HepG2 (cell line): Measurements from ENCODE around the gene DLL4. TPM values are rescaled to one million over a fixed set of nuclear protein-coding genes. Genes with fewer than 3 reads are reported as not detected.

Source experiments
- ADNP ChIP-seq: sonication (generic); formaldehyde crosslinking; IDR thresholded peaks from 2 replicates; pipeline ENCODE4 v1.4.0; 2020; ENCODE audit warnings: missing genetic modification reagents
- CENPX ChIP-seq: sonication (generic); formaldehyde crosslinking; IDR thresholded peaks from 2 replicates; pipeline ENCODE4 v1.9.0; 2021; ENCODE audit warnings: mild to moderate bottlenecking, missing genetic modification reagents, moderate library complexity
- DNMT3B ChIP-seq: conservative IDR thresholded peaks from 2 replicates; pipeline ENCODE4 v1.6.1; 2016; ENCODE audit warnings: missing biosample characterization, control low read depth
- MAX ChIP-seq: IDR thresholded peaks from 2 replicates; pipeline ENCODE4 v1.6.1; 2012; ENCODE audit warnings: inconsistent platforms
- MED1 ChIP-seq: sonication (generic); formaldehyde crosslinking; IDR thresholded peaks from 2 replicates; pipeline ENCODE4 v1.4.0; 2020; ENCODE audit warnings: missing genetic modification reagents
- MED8 ChIP-seq: sonication (generic); formaldehyde crosslinking; IDR thresholded peaks from 2 replicates; pipeline ENCODE4 v1.8.1; 2023; ENCODE audit warnings: mild to moderate bottlenecking, missing genetic modification reagents; ENCODE audit not compliant: insufficient replicate concordance
- MLLT10 ChIP-seq: sonication (generic); formaldehyde crosslinking; IDR thresholded peaks from 2 replicates; pipeline ENCODE4 v1.4.0; 2020; ENCODE audit warnings: missing genetic modification reagents
- MYNN ChIP-seq: sonication (generic); formaldehyde crosslinking; IDR thresholded peaks from 2 replicates; pipeline ENCODE4 v1.4.0; 2020; ENCODE audit warnings: mild to moderate bottlenecking, low read depth, missing genetic modification reagents
- NKX3-1 ChIP-seq: sonication (generic); formaldehyde crosslinking; IDR thresholded peaks from 2 replicates; pipeline ENCODE4 v1.5.0; 2020; ENCODE audit warnings: missing genetic modification reagents
- RAD21 ChIP-seq: fragments of 450-650 bp; formaldehyde crosslinking; IDR thresholded peaks from 2 replicates; pipeline ENCODE4 v1.5.0; 2020; ENCODE audit warnings: mild to moderate bottlenecking
- RBFOX2 ChIP-seq: fragments of 200-400 bp; formaldehyde crosslinking; IDR thresholded peaks from 2 replicates; pipeline ENCODE4 v1.6.1; 2017; ENCODE audit warnings: low read depth, mild to moderate bottlenecking, low read length
- SKI ChIP-seq: fragments of 450-650 bp; IDR thresholded peaks from one replicate; pipeline ENCODE4 v1.6.1; 2018; ENCODE audit warnings: mild to moderate bottlenecking; ENCODE audit not compliant: partially characterized antibody
- TBX2 ChIP-seq: sonication (generic); formaldehyde crosslinking; IDR thresholded peaks from 2 replicates; pipeline ENCODE4 v1.5.0; 2020; ENCODE audit warnings: missing genetic modification reagents, mild to moderate bottlenecking, borderline replicate concordance
- ZIK1 ChIP-seq: sonication (generic); formaldehyde crosslinking; IDR thresholded peaks from 2 replicates; pipeline ENCODE4 v1.5.0; 2020; ENCODE audit warnings: mild to moderate bottlenecking, low read depth, missing genetic modification reagents, borderline replicate concordance
- ZNF646 ChIP-seq: sonication (generic); formaldehyde crosslinking; IDR thresholded peaks from 2 replicates; pipeline ENCODE4 v1.9.0; 2021; ENCODE audit warnings: mild to moderate bottlenecking, missing genetic modification reagents
- ZNF784 ChIP-seq: sonication (generic); formaldehyde crosslinking; IDR thresholded peaks from 2 replicates; pipeline ENCODE4 v1.5.1; 2020; ENCODE audit warnings: missing genetic modification reagents, mild to moderate bottlenecking, borderline replicate concordance
- ZSCAN29 ChIP-seq: sonication (generic); formaldehyde crosslinking; conservative IDR thresholded peaks from 2 replicates; pipeline ENCODE4 v1.4.0; 2020; ENCODE audit warnings: mild to moderate bottlenecking, missing genetic modification reagents
- polyA plus RNA-seq, 8 experiments: library from polyadenylated mRNA; depleted of rRNA in 3 of 8; stranded (reverse) in 7 of 8; unstranded in 1 of 8; fragments of >200 nt; fragmentation: Illumina TruSeq in 4 of 8; extraction: Trizol in 4 of 8; gene quantifications; 2 replicates each; pipeline versions ENCODE4 v1.2.1 to v1.2.3, GENCODE V29; 2011 to 2016; ENCODE audit warnings: low read depth in 4 of 8, missing spikeins in 1 of 8, mixed read lengths in 1 of 8; ENCODE audit not compliant: insufficient read depth in 1 of 8
- total RNA-seq, 5 experiments: library from RNA; depleted of rRNA; stranded (reverse); fragments of >200 nt; fragmentation: Illumina TruSeq; extraction: Trizol; gene quantifications; 2 replicates each; pipeline ENCODE4 v1.2.3, GENCODE V29; 2016; ENCODE audit warnings: low read depth in 1 of 5

Gene DLL4
- total and polyA plus RNA-seq, 2 of the 13 experiments (the other 11 are each of a cell fraction or from before 2014, with no cell fraction given): 0.20 to 0.25 TPM

DNA sequence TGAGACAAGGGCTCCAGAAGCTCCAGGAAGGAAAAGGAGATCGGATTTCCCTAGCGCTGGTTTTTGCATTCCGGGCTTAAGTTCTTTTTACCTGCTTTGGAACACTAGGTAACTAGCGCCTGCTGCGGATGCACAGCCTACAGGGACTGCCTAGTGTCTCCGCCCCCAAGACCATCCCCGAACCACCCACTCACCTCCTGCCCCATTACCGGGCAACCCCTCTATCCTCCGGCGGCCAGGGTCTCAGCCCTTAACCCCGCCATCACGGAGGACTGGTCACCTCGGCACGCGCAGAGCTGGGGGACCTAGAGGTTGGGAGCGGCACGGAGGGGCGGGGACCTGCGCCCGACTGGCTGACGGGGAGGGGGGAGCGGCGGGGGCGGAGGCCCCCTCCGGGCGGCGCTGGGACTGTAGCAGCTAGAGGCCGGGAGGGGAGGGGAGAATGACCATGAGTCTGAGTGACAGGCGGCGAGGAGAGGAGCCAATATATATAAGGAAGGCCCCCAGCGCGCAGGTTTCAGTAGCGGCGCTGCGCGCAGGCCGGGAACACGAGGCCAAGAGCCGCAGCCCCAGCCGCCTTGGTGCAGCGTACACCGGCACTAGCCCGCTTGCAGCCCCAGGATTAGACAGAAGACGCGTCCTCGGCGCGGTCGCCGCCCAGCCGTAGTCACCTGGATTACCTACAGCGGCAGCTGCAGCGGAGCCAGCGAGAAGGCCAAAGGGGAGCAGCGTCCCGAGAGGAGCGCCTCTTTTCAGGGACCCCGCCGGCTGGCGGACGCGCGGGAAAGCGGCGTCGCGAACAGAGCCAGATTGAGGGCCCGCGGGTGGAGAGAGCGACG is at the start of gene DLL4 (continued):
- TF ChIP-seq DNMT3B (no peak), CENPX (CRISPR knock-in tag) (no peak), ZSCAN29 (CRISPR knock-in tag) (no peak), RAD21 (CRISPR knock-in tag) (no peak), MED1 (no peak), ZNF646 (CRISPR knock-in tag) (no peak), NKX3-1 (CRISPR knock-in tag) (no peak), ZNF784 (CRISPR knock-in tag) (no peak), SKI (no peak), ADNP (CRISPR knock-in tag) (no peak), MED8 (CRISPR knock-in tag) (no peak), MYNN (CRISPR knock-in tag) (0 out of 2 replicates have a peak, but pooled peaks have one; percentile 45), MAX (peak; percentile 31), MLLT10 (CRISPR knock-in tag) (no peak), ZIK1 (CRISPR knock-in tag) (no peak), RBFOX2 (peak; percentile 22; the same call in 1 of the 2 replicates), TBX2 (CRISPR knock-in tag) (no peak; the same call in 1 of the 2 replicates)
